HG02973 (cell line): ENCODE results near the gene MYBL2.
A peak's percentile ranks its signal among the peaks of the same experiment; 100 is the strongest.

Source experiments
- ATAC-seq: cut with Tn5 transposase; IDR thresholded peaks from one replicate; pipeline ENCODE4 v1.9.1; 2021; ENCODE audit warnings: moderate library complexity; ENCODE audit not compliant: unreplicated experiment

MYBL2 gene

DNA sequence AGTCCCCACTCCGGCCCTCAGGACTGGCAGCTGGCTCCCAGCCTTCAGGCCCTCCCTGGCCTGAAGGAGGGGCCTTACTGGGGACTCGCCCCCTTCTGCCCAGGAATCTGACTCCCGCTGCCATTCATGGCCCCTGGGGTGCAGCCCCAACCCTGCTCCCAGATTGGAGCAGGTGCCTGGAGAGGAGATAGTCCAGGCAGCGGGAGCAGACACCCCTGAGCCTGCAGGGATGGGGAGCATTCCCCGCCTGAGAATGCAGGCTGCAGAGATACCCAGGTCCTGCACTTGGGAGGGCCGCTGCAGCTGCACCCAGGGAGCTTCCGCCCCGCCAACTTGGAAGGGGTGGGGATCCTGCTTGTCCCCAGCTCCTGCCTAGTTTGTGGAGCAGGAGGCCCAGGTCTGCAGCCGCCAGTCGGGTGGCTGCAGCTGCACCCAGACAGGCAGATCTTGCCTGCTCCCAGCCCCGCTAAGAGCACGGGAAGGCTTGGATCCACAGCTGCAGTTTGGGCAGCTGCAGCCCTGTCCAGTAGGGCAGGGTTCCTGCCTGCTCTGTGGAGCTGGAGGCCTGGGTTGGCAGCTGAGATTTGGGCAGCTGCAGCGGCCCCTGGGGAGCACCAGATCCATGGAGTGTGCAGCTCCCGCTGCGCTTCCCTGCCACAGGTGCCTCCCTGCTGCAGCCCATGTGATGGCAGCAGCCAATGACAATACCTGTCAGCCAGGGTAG lies 54.7 kb downstream of the MYBL2 start:
- no peak for ATAC-seq

DNA sequence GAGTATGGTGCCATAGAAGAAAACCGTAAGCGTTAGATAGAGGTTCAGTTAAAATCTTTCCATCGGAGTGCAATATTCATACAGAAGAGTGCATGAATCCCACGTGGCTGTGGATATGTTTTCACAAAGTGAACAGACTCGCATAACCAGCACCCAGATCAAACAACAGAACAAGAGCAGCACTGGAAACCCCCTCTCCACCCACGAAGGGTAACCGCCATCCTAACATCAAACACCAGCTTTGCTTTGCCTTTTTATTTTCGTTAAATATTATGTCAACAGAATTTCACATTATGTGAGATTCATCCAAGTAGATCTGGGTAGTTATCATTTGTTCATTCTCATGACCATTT lies 55.2 kb downstream of the MYBL2 start:
- ATAC-seq = no peak

DNA sequence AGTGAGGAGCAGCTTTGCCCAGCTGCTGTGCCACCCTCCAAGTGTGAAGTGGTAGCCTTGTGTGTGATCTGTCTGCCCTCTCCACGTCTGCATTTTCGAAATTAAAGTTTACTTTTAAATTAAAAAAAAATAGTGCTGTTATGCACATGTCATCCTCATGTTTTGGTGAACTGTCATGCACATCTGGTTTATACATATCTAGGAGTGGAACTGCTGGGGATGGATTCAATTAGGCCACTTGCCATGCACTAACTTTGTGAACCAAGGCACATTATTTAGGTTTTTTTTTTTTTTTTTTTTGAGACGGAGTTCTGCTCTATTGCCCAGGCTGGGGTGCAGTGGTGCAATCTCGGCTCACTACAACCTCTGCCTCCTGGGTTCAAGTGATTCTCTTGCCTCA lies 56.3 kb downstream of the MYBL2 start:
- ATAC-seq = no peak

DNA sequence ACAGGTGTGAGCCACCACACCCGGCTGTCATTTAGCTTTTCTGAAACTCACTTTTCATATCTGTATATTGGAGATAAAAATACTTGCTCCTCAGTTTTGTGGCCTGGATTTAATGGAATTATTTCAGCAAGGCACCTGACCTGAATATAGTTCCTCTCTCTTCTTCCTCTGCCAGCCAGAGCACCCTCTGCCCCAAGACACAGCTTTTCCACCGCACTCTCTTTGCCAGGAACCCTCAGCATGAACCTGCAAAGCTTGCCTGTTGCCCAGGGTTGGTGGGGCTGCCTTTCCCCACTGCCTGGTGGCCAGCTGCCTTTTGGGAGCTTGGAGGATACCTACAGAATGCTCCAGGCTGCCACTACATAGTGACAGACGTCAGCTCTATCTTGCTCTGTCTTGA lies 56.8 kb downstream of the MYBL2 start:
- no peak for ATAC-seq

DNA sequence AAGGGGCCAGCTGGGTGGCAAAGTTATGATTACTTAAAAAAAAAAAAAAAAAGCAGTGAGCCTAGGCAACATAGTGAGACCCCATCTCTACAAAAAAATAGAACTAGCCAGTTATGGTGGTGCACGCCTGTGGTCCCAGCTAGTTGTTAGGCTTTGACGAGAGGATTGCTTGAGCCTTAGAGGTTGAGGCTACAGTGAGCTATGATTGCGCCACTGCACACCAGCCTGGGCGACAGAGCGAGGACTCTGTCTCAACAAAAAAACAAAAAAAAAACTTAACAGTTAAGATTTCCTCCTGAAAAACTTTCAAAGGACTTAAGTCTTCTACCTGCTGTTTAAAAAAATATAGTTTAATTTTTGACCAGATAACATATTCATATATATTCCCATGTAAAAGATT lies 57.5 kb downstream of the MYBL2 start:
- ATAC-seq = no peak

DNA sequence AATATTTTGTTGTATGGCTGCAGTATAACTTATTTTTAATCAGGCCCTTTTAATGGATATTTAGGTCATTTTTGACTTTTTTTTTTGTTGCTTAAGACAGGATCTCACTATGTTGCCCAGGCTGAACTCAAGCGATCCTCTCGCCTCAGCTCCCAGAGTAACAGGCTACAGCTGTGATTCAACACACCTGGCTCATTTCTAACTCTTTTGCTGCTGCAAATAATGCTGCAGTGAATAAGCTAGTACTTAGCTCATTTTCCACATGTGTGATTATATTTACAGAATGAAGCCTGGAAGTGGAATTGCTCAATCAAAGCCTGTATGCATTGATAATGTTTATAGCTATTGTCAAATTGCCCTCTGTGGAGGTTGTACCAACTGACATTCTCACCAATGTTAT lies 58.8 kb downstream of the MYBL2 start:
- no peak for ATAC-seq

DNA sequence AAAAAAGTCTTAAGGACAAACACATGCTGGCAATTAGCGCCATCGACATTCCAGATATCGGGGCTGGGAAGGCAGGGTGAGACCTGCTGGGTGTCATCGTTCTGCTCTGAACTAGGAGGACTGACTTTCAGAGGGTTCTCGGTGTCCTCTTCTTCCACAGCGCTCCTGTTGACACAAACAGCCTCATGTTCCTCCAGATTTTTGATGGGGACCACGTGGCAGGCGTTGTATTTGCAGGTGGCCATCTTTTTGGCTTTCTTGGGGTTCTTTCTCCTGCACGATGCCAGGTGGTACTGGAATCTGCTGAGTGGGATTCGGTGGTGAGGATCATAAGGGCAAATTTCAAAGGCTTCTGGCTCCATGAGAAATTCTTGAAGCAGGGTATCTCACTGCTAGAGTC lies 59.4 kb downstream of the MYBL2 start:
- ATAC-seq = no peak

DNA sequence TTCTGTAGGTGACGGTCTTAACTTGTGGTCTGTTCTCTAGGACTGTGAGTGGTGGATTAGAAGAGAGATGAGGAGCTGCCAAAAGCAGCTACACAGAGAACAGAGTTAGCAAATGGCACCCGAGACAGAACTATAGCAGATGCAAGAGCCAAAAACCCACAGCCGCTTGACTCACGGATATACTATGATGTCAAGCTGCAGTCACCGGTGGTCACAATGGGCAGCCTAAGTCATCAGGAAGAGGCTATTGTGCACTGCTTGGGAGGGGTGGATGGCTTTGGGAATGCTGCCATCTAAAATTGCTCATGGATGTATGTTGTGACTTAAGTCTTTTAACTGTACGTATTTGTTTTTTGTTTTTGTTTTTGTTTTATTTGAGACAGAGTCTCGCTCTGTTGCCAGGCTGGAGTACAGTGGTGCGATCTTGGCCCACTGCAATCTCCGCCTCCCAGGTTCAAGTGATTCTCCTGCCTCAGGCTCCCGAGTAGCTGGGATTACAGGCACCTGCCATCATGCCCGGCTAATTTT lies 60.0 kb downstream of the MYBL2 start, which contains the start of gene GTSF1L:
Gene GTSF1L, minus strand, starts transcription at position 192 of the 528 bp plus-strand sequence. CDS start 308 bp downstream, outside the sequence.
- ATAC-seq = no peak

DNA sequence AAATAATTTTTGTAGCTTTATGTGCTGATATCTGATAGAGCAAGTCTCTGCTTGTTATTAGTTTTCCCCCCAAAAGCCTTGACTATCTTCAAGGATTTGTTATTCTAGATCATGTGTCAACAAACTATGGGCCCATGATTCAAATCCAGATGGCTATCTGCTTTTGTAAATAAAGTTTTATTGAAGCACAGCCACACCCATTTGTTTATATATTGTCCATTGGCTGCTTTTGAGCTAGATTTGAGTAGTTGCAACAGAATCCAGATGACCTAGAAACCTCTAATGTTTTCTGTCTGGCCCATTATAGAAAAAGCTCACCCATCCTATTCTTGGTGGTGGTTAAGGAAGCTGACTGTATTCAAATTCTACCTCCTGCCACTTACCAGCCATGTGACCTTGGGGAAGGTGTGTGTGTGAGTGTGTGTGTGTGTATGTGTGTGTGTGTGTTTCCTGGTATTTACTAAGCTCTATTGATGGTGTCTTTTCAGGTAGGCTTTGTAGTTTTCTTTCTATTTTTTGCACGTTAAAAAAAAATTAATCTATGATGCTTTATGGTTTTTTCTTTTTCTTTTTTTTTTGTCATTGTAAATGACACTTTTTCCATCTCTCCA lies 61.2 kb downstream of the MYBL2 start:
- no peak for ATAC-seq

DNA sequence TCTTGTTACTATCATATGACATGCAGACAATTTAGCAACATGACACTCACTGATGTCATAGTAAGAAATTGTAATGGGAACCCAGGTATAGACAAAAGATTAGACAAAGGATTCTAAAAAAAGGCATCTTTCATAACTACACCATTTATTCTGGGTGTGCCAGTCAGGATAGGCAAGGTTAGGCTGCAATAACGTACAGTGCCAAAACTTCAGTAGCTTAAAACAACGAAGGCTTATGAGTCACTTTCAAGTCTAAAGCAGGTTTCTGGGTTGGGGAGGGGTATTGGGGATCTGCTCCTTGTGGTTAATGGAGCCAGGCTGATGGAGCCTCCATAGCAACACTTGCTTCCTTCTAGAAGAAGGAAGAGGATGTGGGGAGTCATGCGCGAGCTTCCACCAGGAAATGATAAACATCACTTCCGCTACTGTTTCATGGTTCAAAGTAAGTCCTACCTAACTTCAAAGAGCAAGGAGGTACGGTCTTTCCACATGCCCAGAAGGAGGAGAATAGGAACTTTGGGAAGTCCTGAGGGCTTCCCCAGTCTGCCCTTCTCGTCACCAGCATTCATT lies 61.9 kb downstream of the MYBL2 start:
- ATAC-seq = no peak

DNA sequence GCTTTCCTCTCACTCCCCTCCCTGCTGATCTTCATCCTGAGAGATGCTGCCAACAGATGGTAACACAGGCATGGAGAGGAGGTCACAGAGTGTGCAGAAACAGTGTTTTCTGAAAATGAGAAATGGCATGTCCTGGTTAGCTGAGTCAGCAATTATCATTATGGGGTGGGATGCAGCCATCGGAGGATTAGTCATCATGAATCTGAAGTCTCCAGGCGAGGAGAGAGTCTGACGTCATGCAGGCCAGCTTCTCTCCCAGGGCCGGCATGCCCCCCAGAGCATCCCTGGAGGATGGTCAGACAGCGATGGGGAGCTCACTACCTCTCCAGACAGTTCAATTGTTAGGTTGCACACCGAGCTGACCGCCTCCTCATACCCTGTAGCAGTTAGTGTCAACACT lies 64.6 kb downstream of the MYBL2 start:
- ATAC-seq = no peak

DNA sequence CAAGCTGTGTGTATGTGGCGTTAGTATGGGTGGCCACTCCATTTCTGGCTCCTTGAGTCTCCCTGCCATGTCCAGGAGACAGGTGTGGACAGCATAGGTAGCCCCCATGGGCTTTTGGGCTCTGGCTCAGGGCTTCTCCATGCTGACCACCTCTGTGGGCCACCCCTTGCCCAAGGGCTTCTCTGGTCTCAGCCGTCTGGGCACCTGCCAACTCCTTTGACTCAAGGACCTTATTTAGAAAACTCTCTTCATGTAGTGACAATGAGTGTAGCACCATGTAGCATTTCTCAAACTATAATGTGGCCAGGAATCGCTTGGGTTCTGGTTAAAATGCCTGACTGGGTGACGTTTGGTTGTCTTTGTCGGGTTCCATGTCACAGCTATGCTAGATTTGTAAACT lies 65.0 kb downstream of the MYBL2 start:
- ATAC-seq = no peak

DNA sequence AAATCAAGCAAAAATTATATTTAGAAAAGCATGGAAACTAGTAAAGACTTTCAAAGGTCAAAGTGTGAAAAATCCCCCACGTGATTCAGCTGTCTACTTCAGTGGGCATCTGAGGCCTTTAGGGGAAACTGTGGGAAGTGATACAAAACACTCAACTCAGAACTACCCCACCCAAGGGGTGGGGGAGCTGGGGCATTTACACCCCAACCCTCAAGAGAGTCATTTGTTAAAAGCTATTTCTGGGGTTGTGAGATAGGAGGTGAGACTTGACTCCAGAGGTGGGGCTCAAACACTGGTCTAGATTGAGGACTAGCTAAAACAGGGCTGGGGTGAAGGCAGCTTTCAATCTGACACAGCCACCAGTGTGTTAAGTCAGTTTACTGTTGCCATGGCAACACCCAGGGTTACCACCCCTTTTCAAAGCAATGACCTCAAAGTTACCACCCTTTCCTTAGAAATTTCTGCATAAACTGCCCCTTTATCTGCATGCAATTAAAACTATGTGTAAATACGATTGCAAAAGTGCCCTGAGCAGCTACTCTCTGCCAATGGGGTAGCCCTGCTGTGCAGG lies 69.8 kb downstream of the MYBL2 start:
- ATAC-seq = peak; percentile 82

DNA sequence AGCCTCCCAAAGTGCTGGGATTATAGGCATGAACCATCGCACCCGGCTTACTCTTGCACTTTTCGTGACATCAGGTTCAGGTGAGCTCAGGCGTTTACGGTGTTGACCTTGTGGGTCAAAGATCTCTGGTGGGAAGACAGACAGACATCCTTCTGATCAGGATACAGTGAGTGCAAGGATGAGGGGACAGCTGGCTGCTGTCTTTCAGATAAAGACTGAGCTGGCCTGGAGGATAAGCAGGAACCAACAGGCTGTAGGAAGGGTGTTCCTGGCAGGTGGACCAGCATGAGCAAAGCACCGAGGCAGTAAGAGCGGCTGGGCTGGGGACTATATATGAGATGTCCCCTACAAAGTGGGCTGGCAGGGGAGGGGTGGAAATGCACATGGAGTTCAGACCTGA lies 71.0 kb downstream of the MYBL2 start:
- ATAC-seq = no peak

DNA sequence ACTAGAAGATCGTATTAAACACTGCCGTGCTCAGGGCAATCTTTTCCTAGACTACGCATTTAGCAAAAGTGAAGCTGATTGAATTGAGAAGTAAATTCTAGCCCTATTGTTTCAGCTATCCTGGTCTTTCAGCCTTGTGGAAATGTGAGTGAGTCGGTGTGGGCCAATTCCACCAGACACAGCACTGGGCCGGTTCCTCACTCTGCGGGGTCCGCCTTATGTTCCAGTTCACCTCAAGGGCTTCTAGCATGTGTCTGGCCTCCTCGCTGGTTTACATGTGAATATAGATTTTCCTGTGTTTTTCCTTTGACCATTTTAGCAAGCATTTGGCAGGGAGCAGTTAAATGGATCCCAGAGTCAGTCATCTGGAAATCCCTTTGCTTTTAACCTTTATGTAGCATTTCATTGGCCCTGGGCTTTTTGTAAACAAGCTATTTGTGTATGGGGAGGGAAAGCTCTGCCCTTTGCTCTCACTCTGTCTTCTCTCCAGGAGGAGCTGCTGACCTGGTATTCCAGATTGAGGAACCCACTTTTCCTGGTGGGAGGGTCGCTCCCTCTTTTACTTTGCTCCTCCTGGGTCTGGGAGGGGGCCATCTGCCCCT lies 72.3 kb downstream of the MYBL2 start:
- no peak for ATAC-seq

DNA sequence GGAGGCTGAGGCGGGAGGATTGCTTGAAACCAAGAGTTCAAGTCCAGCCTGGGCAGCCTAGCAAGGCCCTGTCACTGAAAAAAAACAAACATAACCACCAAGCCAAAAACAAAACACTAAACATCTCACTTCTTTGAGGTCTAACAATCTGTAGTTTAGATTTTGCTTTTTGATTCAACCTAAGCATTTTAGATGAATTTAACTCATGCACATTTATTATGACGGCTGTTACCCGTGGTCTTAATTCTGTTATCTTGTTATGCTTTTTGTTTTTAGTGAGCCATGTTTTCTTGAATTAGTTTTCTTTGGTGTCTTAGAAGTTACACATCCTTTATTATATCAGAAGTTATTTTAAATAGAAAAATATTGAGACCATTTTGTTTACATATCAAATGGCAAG lies 73.7 kb downstream of the MYBL2 start:
- no peak for ATAC-seq

DNA sequence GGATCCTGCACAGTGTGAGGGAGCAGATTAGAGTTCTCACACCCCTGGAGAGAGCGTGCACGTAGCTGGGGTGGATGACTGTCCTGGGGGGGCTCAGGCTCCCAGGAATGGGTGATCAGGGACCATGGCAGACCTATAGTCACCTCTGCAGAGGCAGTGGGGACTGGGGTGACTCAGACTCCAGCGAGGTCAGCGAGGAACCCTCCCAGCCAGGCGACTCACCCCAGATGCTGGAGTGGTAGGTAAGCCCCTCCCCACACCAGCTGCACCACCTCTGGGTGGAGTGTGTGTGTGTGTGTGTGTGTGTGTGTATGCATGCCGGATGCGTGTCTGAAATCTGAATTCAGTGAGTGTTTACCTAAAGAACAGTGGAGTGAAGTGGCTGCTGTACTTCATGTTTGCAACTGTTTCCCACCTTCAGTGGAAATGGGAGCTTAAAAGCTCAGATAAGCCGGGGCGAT lies 77.3 kb downstream of the MYBL2 start:
- ATAC-seq = no peak

DNA sequence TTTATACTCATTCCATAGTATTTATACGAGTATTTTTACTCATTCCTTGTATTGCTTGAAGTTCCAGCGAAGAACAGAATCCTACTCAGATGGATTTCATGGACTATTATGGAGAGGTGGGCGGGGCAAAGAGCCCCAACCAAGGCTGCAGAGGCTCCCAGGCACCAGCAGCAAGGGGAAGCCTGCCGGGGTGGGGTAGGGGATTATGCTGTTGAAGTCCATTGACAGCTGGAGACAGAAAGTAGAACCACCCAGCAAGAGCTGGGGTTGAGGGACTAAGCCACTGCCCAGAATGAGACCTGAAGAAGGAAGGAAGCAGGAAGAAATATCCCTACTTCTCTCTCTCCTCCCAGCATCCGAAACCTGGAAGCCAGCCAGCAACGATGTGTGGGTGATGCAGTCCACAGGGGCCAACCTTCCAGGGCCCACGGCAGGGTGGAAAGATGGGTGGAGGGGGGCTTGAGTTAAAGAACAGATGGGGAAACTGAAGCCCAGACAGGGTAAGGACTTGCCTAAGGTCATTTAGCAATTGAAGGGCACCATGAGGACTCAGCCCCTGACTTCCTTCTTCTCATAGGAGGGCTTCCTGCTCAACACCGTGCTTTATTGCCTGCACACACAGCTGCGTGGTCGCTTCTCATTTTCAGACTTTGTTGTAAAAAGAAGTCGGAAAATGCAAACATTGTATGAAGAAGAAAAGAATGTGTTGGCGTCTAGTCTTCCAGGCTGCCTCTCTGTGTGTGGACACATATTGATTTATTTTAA lies 78.2 kb downstream of the MYBL2 start:
- no peak for ATAC-seq

DNA sequence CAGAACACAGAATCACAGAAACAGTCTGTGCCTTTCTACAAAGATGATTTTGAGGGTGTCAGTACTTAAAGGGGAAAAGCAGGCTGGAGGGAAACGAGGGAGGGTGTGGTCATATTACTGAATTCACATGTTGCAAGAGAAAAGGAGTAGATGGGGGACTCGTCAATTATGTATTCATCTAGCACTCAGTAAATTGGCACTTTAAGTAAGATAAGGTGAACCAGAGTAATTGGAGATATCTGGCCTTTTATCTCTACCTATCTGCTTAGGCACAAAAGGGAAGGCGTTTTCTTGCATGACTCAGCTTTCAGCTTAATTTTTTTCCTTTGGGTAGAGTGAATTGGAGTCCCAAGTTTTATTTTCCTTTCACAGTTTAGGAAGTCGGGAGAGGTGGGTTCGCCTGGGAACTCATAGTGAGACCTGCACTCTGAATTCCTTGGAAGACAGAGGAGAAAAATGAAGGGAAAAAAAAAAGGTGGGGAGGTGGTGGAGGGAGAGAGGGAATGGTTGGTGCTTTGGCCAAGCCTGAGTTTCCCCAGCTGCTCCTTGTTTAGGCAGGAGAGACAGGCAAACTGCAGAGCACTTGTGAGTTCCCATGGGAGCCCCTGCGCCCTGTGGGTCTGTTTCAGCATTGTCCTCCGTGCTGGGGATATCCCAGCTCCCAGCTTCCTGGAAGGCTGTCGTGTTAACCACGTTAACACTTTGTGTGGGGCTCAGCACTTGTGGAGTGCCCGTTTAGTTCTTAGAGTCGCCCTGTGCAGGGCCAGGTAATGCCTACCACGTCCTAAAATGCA lies 79.6 kb downstream of the MYBL2 start:
- ATAC-seq = no peak

DNA sequence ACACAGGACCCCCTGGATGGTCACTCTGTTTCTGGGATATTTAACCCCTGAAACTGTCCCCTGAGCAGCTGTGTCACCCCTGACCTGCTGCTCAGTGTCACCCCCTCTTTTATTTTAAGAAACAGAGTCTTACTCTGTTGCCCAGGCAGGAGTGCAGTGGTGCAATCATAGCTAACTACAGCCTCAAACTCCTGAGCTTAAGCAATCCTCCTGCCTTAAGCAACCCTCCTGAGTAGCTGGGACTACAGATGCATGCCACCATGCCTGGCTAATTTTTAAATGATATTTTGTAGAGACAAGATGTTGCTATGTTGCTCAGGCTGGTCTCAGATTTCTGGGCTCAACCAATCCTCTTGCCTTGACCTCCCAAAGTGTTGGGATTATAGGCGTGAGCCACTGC lies 81.4 kb downstream of the MYBL2 start:
- ATAC-seq = no peak
